Liver (tissue), 9 donors: ENCODE results near the gene PSD4. TPM values are rescaled to one million over a fixed set of nuclear protein-coding genes. Genes with fewer than 3 reads are reported as not detected.

ENCODE experiments used
- DNase-seq: peaks from one replicate; pipeline ENCODE4 v3.0.0-alpha.2; 2017; ENCODE audit warnings: low spot score
- H3K27ac ChIP-seq, 2 donors: one replicate each; pipeline ENCODE4 v1.7.0; 2013; ENCODE audit warnings: inconsistent platforms in 2 of 2, low read length in 2 of 2, control low read depth in 1 of 2, low read depth in 1 of 2, mild to moderate bottlenecking in 1 of 2
- H3K27me3 ChIP-seq, 4 donors: one replicate each; pipeline versions ENCODE4 v1.6.1 to v1.7.0; 2013; ENCODE audit warnings: low read length in 3 of 4, inconsistent platforms in 1 of 4, mild to moderate bottlenecking in 1 of 4, moderate library complexity in 1 of 4; ENCODE audit not compliant: control insufficient read depth in 4 of 4, insufficient read depth in 4 of 4
- H3K36me3 ChIP-seq, 4 donors: one replicate each; pipeline versions ENCODE4 v1.6.1 to v1.7.0; 2013; ENCODE audit warnings: low read length in 3 of 4, mild to moderate bottlenecking in 3 of 4, low read depth in 1 of 4, moderate library complexity in 1 of 4; ENCODE audit not compliant: control insufficient read depth in 4 of 4, insufficient read depth in 3 of 4
- H3K4me1 ChIP-seq, 4 donors: one replicate each; pipeline versions ENCODE4 v1.6.1 to v1.7.0; 2013; ENCODE audit warnings: low read length in 3 of 4, mild to moderate bottlenecking in 3 of 4, moderate library complexity in 1 of 4; ENCODE audit not compliant: control insufficient read depth in 4 of 4, insufficient read depth in 4 of 4
- H3K4me3 ChIP-seq, 3 donors: one replicate each; pipeline versions ENCODE4 v1.6.1 to v1.7.0; 2013; ENCODE audit warnings: low read length in 3 of 3, control low read depth in 1 of 3, low read depth in 1 of 3, mild to moderate bottlenecking in 1 of 3
- H3K9ac ChIP-seq, 2 donors: one replicate each; pipeline ENCODE4 v1.7.0; 2013; ENCODE audit warnings: low read length in 2 of 2, mild to moderate bottlenecking in 2 of 2, moderate library complexity in 2 of 2, control low read depth in 1 of 2, low read depth in 1 of 2
- H3K9me3 ChIP-seq, 4 donors: one replicate each; pipeline versions ENCODE4 v1.6.1 to v1.7.0; 2013; ENCODE audit warnings: low read length in 3 of 4; ENCODE audit not compliant: control insufficient read depth in 4 of 4
- FOXA1 ChIP-seq: IDR thresholded peaks from 2 replicates; pipeline ENCODE4 v1.6.1; 2016; ENCODE audit warnings: antibody characterized with exemption
- FOXA2 ChIP-seq: IDR thresholded peaks from 2 replicates; pipeline ENCODE4 v1.6.1; 2016; ENCODE audit warnings: antibody characterized with exemption
- GABPA ChIP-seq, 2 donors: IDR thresholded peaks in 1 of 2; conservative IDR thresholded peaks in 1 of 2; 2 replicates each; pipeline ENCODE4 v1.6.1; 2016; ENCODE audit warnings: antibody characterized with exemption in 2 of 2, mild to moderate bottlenecking in 1 of 2, moderate library complexity in 1 of 2
- HNF4A ChIP-seq, 2 donors: conservative IDR thresholded peaks; 2 replicates each; pipeline ENCODE4 v1.6.1; 2016; ENCODE audit warnings: antibody characterized with exemption in 2 of 2, mild to moderate bottlenecking in 2 of 2
- HNF4G ChIP-seq: IDR thresholded peaks from 2 replicates; pipeline ENCODE4 v1.6.1; 2016; ENCODE audit warnings: antibody characterized with exemption
- JUND ChIP-seq, 2 donors: IDR thresholded peaks; 2 replicates each; pipeline ENCODE4 v1.6.1; 2016; ENCODE audit warnings: antibody characterized with exemption in 2 of 2
- RAD21 ChIP-seq, 2 donors: IDR thresholded peaks; 2 replicates each; pipeline ENCODE4 v1.6.1; 2016; ENCODE audit warnings: antibody characterized with exemption in 2 of 2, mild to moderate bottlenecking in 2 of 2
- RXRA ChIP-seq, 2 donors: IDR thresholded peaks; 2 replicates each; pipeline ENCODE4 v1.6.1; 2017 to 2018; ENCODE audit warnings: antibody characterized with exemption in 2 of 2, mild to moderate bottlenecking in 1 of 2
- SP1 ChIP-seq: IDR thresholded peaks from 2 replicates; pipeline ENCODE4 v1.6.1; 2018; ENCODE audit warnings: antibody characterized with exemption, mild to moderate bottlenecking
- TAF1 ChIP-seq: conservative IDR thresholded peaks from 2 replicates; pipeline ENCODE4 v1.6.1; 2016; ENCODE audit warnings: antibody characterized with exemption, mild to moderate bottlenecking
- YY1 ChIP-seq: IDR thresholded peaks from 2 replicates; pipeline ENCODE4 v1.6.1; 2016; ENCODE audit warnings: antibody characterized with exemption, mild to moderate bottlenecking
- WGBS: extraction: QIAGEN DNeasy Blood & Tissue Kit; methylation state at CpG from one replicate; pipeline ENCODE4 v1.1.7; 2013; 5-methylcytosine and 5-hydroxymethylcytosine counted together
- polyA plus RNA-seq, 2 donors: library from polyadenylated mRNA; stranded (reverse) in 1 of 2; unstranded in 1 of 2; fragments of 200-250 nt in 1 of 2; fragments of >200 nt in 1 of 2; fragmentation: Nextera tagmentation in 1 of 2; extraction: Ambion mirVana in 1 of 2; gene quantifications; one replicate each; pipeline versions ENCODE4 v1.2.1 to v1.2.3, GENCODE V29; 2013 to 2015
- total RNA-seq, 2 donors: library from RNA; depleted of rRNA; stranded (reverse); fragments of >200 nt; gene quantifications; one replicate each; pipeline ENCODE4 v1.2.3, GENCODE V29; 2014
- TF ChIP-seq, protein P1 (sequence below): IDR thresholded peaks from 2 replicates; pipeline ENCODE4 v1.6.1; 2016; ENCODE audit warnings: antibody characterized with exemption, mild to moderate bottlenecking
- TF ChIP-seq, protein P2 (sequence below): fragments of 150-350 bp; IDR thresholded peaks from 2 replicates; pipeline ENCODE4 v1.5.1; 2017; ENCODE audit warnings: improper control_type of control experiment, low read depth, low read length; ENCODE audit not compliant: missing input control
- TF ChIP-seq, protein P3 (sequence below): IDR thresholded peaks from 2 replicates; pipeline ENCODE4 v1.6.1; 2016; ENCODE audit warnings: antibody characterized with exemption
- donor health status: healthy.
- donor health status: healthy.
- donor health status: healthy.
- donor health status: healthy.
- donor health status: healthy.

The PSD4 gene
- total and polyA plus RNA-seq, 4 donors: 16.4 to 83.2 (median 34.4) TPM

DNA sequence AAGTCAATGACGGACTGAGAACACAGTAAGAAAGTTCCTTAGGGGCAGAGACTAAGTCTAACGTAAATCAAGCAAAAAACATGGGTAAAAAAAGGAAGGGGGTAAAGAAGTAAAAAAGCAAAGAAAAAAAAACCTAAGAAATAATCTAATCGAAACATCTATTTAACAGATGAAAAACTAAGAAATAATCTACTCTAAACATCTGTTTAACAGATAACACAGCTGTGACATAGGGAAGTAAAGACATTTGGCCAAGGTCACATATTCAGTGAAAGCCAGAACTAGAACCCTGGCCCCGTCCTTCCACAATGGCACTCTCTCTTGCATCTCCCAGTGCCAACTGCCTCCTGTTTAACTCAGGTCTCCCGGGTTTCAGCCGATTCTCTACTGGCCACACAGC lies 48.1 kb downstream of the PSD4 start:
- peaks cover 17 to 29% (median 25%) of the 10 kb centered on the region in 4 donors for H3K4me1 ChIP-seq
- no peak overlapping the region for H3K27ac ChIP-seq

DNA sequence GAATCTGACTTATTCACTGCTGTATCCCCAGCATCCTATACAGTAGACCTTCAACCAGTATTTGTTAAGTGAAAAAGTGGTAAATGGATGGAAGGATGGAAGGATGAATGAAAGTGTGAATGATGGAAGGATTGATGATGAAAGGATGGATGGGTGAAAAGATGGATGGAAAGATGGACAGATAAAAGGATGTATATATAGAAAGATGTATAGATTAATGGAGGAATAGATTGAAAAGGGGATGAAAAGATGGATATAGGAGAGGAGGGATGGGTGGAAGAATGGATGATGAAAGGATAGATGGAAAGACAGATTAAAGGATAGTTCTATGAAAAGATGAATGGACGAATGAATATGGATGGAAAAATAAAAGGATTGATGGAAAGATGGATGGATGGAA lies 50.0 kb downstream of the PSD4 start:
- Histone ChIP-seq H3K4me1 (peaks cover 7 to 14% (median 12%) of the 10 kb centered on the region in 4 donors), H3K9me3 (no peaks in the 10 kb centered on the region), H3K36me3 (no peaks in the 10 kb centered on the region), H3K9ac (no peak overlapping the region), H3K4me3 (no peak overlapping the region), H3K27me3 (no peaks in the 10 kb centered on the region), H3K27ac (no peak overlapping the region)
- 100% methylated on average over 1 of the region's 1 CpG for WGBS
- no peak for TF ChIP-seq RAD21 (IDR thresholded peaks at IDR 0.05)
- TF ChIP-seq HNF4A (conservative IDR thresholded peaks at IDR 0.05): no peak
- DNase-seq: no peak

More for the DNA sequence above, 48.1 kb downstream of the PSD4 start:
- Histone ChIP-seq H3K36me3 (no peaks in the 10 kb centered on the region), H3K9me3 (no peaks in the 10 kb centered on the region), H3K4me3 (no peak overlapping the region), H3K27me3 (no peaks in the 10 kb centered on the region), H3K9ac (no peak overlapping the region)
- TF ChIP-seq SP1 (no peak), FOXA1 (no peak)
- 89% methylated on average over 6 of the region's 6 CpGs for WGBS
- no peak for DNase-seq

DNA sequence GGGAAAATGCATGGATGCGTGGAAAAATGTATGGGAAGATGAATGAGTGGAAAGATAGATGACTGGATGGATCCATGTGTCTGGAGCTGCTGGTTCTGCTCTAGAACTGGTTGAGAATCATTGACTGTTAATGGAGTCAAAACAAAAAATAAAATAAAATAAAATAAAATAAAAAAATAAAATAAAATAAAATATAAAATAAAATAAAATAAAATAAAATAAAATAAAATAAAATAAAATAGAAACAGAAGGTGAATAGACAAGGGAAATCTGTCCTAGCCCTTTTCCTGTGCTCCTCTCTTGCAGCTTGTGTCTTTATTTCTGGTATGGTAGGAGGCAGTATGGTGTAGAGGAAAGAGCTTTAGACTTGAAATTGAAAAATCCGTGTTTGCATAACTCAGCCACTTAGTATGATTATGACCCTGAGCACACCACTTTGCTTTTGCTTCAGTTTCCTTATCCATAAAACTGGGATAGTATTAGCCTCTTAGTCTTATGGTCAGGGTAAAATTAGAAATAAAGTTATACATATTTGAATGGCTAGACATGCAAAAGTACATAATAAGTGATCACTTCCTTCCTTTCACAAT lies 51.0 kb downstream of the PSD4 start:
- peaks cover 0 to 6% (median 3%) of the 10 kb centered on the region in 4 donors for H3K4me1 ChIP-seq
- H3K27ac ChIP-seq: no peak overlapping the region
- no peak for TF ChIP-seq YY1
- no peak for TF ChIP-seq GABPA (IDR thresholded peaks at IDR 0.05 in 1 of 2, conservative IDR thresholded peaks at IDR 0.05 in 1 of 2)
- TF ChIP-seq, protein P1, sequence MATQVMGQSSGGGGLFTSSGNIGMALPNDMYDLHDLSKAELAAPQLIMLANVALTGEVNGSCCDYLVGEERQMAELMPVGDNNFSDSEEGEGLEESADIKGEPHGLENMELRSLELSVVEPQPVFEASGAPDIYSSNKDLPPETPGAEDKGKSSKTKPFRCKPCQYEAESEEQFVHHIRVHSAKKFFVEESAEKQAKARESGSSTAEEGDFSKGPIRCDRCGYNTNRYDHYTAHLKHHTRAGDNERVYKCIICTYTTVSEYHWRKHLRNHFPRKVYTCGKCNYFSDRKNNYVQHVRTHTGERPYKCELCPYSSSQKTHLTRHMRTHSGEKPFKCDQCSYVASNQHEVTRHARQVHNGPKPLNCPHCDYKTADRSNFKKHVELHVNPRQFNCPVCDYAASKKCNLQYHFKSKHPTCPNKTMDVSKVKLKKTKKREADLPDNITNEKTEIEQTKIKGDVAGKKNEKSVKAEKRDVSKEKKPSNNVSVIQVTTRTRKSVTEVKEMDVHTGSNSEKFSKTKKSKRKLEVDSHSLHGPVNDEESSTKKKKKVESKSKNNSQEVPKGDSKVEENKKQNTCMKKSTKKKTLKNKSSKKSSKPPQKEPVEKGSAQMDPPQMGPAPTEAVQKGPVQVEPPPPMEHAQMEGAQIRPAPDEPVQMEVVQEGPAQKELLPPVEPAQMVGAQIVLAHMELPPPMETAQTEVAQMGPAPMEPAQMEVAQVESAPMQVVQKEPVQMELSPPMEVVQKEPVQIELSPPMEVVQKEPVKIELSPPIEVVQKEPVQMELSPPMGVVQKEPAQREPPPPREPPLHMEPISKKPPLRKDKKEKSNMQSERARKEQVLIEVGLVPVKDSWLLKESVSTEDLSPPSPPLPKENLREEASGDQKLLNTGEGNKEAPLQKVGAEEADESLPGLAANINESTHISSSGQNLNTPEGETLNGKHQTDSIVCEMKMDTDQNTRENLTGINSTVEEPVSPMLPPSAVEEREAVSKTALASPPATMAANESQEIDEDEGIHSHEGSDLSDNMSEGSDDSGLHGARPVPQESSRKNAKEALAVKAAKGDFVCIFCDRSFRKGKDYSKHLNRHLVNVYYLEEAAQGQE: no peak
- TF ChIP-seq SP1: no peak
- no peak for TF ChIP-seq TAF1
- TF ChIP-seq FOXA1: no peak
- TF ChIP-seq HNF4A (conservative IDR thresholded peaks at IDR 0.05): no peak
- no peak for TF ChIP-seq HNF4G
- TF ChIP-seq FOXA2: no peak
- TF ChIP-seq, protein P2, sequence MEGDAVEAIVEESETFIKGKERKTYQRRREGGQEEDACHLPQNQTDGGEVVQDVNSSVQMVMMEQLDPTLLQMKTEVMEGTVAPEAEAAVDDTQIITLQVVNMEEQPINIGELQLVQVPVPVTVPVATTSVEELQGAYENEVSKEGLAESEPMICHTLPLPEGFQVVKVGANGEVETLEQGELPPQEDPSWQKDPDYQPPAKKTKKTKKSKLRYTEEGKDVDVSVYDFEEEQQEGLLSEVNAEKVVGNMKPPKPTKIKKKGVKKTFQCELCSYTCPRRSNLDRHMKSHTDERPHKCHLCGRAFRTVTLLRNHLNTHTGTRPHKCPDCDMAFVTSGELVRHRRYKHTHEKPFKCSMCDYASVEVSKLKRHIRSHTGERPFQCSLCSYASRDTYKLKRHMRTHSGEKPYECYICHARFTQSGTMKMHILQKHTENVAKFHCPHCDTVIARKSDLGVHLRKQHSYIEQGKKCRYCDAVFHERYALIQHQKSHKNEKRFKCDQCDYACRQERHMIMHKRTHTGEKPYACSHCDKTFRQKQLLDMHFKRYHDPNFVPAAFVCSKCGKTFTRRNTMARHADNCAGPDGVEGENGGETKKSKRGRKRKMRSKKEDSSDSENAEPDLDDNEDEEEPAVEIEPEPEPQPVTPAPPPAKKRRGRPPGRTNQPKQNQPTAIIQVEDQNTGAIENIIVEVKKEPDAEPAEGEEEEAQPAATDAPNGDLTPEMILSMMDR: no peak
- TF ChIP-seq, protein P3, sequence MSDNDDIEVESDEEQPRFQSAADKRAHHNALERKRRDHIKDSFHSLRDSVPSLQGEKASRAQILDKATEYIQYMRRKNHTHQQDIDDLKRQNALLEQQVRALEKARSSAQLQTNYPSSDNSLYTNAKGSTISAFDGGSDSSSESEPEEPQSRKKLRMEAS: no peak
- TF ChIP-seq JUND (IDR thresholded peaks at IDR 0.05): no peak
- no peak for TF ChIP-seq RXRA (IDR thresholded peaks at IDR 0.05)
- no peak overlapping the region for H3K4me3 ChIP-seq
- H3K9ac ChIP-seq: no peak overlapping the region
- H3K9me3 ChIP-seq: no peaks in the 10 kb centered on the region
- no peaks in the 10 kb centered on the region for H3K36me3 ChIP-seq
- no peak for DNase-seq
- no peaks in the 10 kb centered on the region for H3K27me3 ChIP-seq
- WGBS: 92% methylated on average over 2 of the region's 2 CpGs
